OCI-LY3 (cell line): ENCODE results near the gene PLB1.

Experiments
- EZH2phosphoT487 ChIP-seq: fragments of 200-600 bp; shearing (Covaris generic); IDR thresholded peaks from 2 replicates; pipeline ENCODE4 v1.6.1; 2018; ENCODE audit warnings: antibody characterized with exemption, mixed run types, low read depth
- TF ChIP-seq, protein P1 (sequence below): fragments of 200-600, 300-600 bp; sonication (generic); IDR thresholded peaks from 2 replicates; pipeline ENCODE4 v1.5.1; 2014; ENCODE audit warnings: antibody characterized with exemption, low read length, low read depth

GRCh38 chr2:28507796-28508764, 12.2 kb downstream of the PLB1 start:
- TF ChIP-seq, protein P1, sequence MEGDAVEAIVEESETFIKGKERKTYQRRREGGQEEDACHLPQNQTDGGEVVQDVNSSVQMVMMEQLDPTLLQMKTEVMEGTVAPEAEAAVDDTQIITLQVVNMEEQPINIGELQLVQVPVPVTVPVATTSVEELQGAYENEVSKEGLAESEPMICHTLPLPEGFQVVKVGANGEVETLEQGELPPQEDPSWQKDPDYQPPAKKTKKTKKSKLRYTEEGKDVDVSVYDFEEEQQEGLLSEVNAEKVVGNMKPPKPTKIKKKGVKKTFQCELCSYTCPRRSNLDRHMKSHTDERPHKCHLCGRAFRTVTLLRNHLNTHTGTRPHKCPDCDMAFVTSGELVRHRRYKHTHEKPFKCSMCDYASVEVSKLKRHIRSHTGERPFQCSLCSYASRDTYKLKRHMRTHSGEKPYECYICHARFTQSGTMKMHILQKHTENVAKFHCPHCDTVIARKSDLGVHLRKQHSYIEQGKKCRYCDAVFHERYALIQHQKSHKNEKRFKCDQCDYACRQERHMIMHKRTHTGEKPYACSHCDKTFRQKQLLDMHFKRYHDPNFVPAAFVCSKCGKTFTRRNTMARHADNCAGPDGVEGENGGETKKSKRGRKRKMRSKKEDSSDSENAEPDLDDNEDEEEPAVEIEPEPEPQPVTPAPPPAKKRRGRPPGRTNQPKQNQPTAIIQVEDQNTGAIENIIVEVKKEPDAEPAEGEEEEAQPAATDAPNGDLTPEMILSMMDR = no peak
- no peak for TF ChIP-seq EZH2phosphoT487
